HEK293 (cell line): ENCODE data around the gene BRINP2.

ENCODE experiments used
- CTCF ChIA-PET: fragments of 350-600 bp; formaldehyde crosslinking; extraction: SDS; loops from one replicate; lab custom pipeline; 2021; ENCODE audit warnings: antibody characterized with exemption; lab: Yijun Ruan, JAX
- POLR2A ChIA-PET: fragments of 300-600 bp; formaldehyde crosslinking; extraction: SDS; loops from one replicate; lab custom pipeline; 2020; ENCODE audit warnings: antibody characterized with exemption, inconsistent platforms; lab: Yijun Ruan, JAX
- H3K27ac ChIP-seq: fragments of 200-500 bp; sonication (Bioruptor generic); 2 replicates; pipeline ENCODE4 v1.5.1; 2014; ENCODE audit warnings: low read depth, low read length, control low read depth, inconsistent platforms; ENCODE audit errors: extremely low read depth
- H3K36me3 ChIP-seq, 2 experiments: fragments of 200-500 bp in 1 of 2; sonication (Bioruptor generic) in 1 of 2; 1 replicate in 1 of 2; 2 replicates in 1 of 2; pipeline ENCODE4 v1.5.1; 2014 to 2017; ENCODE audit warnings: inconsistent platforms in 2 of 2, low read length in 2 of 2; ENCODE audit not compliant: control insufficient read depth in 2 of 2, insufficient read depth in 1 of 2
- H3K4me1 ChIP-seq: fragments of 200-500 bp; sonication (Bioruptor generic); 2 replicates; pipeline ENCODE4 v1.5.1; 2014; ENCODE audit warnings: mild to moderate bottlenecking, low read length, inconsistent platforms; ENCODE audit not compliant: control insufficient read depth, insufficient read depth
- H3K4me3 ChIP-seq: 2 replicates; pipeline ENCODE4 v1.5.1; 2011; ENCODE audit warnings: low read depth, mild to moderate bottlenecking, control low read depth, low read length, moderate library complexity
- H3K9me3 ChIP-seq: fragments of 200-500 bp; sonication (Bioruptor generic); 2 replicates; pipeline ENCODE4 v1.5.1; 2014; ENCODE audit warnings: low read depth, low read length, inconsistent platforms; ENCODE audit not compliant: control insufficient read depth, insufficient read depth
- CTCF ChIP-seq: fragments of 450-650 bp; formaldehyde crosslinking; IDR thresholded peaks from 2 replicates; pipeline ENCODE4 v1.5.1; 2016; ENCODE audit warnings: missing biosample characterization, missing genetic modification characterization
- FEZF1 ChIP-seq: fragments of 450-650 bp; formaldehyde crosslinking; IDR thresholded peaks from 2 replicates; pipeline ENCODE4 v1.5.1; 2016; ENCODE audit warnings: missing biosample characterization, missing genetic modification characterization
- HIC1 ChIP-seq: fragments of 450-650 bp; formaldehyde crosslinking; IDR thresholded peaks from 2 replicates; pipeline ENCODE4 v1.5.1; 2016; ENCODE audit warnings: missing biosample characterization, missing genetic modification characterization
- KLF16 ChIP-seq: fragments of 450-650 bp; formaldehyde crosslinking; IDR thresholded peaks from 2 replicates; pipeline ENCODE4 v1.5.1; 2017; ENCODE audit warnings: missing biosample characterization, missing genetic modification characterization
- KLF8 ChIP-seq: fragments of 450-650 bp; formaldehyde crosslinking; IDR thresholded peaks from 2 replicates; pipeline ENCODE4 v1.5.1; 2016; ENCODE audit warnings: missing biosample characterization, missing genetic modification characterization
- MYNN ChIP-seq: fragments of 450-650 bp; formaldehyde crosslinking; IDR thresholded peaks from 2 replicates; pipeline ENCODE4 v1.5.1; 2016; ENCODE audit warnings: missing biosample characterization, missing genetic modification characterization, borderline replicate concordance
- ZNF138 ChIP-seq: fragments of 450-650 bp; formaldehyde crosslinking; IDR thresholded peaks from 2 replicates; pipeline ENCODE4 v1.5.1; 2016; ENCODE audit warnings: missing biosample characterization, missing genetic modification characterization, borderline replicate concordance
- ZNF174 ChIP-seq: fragments of 450-650 bp; formaldehyde crosslinking; IDR thresholded peaks from 2 replicates; pipeline ENCODE4 v1.5.0; 2017; ENCODE audit warnings: missing biosample characterization, mild to moderate bottlenecking, missing genetic modification characterization
- ZNF292 ChIP-seq: fragments of 450-650 bp; formaldehyde crosslinking; IDR thresholded peaks from 2 replicates; pipeline ENCODE4 v1.5.1; 2016; ENCODE audit warnings: low read depth, missing biosample characterization, missing genetic modification characterization, borderline replicate concordance
- ZNF391 ChIP-seq: fragments of 450-650 bp; formaldehyde crosslinking; IDR thresholded peaks from 2 replicates; pipeline ENCODE4 v1.5.1; 2016; ENCODE audit warnings: low read depth, missing biosample characterization, missing genetic modification characterization, borderline replicate concordance
- ZNF510 ChIP-seq: fragments of 450-650 bp; formaldehyde crosslinking; IDR thresholded peaks from 2 replicates; pipeline ENCODE4 v1.5.1; 2018; ENCODE audit warnings: mild to moderate bottlenecking, missing genetic modification characterization, missing biosample characterization; ENCODE audit not compliant: insufficient replicate concordance
- ZNF544 ChIP-seq: fragments of 450-650 bp; formaldehyde crosslinking; IDR thresholded peaks from 2 replicates; pipeline ENCODE4 v1.5.0; 2017; ENCODE audit warnings: missing biosample characterization, missing genetic modification characterization
- ZNF571 ChIP-seq: fragments of 450-650 bp; formaldehyde crosslinking; IDR thresholded peaks from 2 replicates; pipeline ENCODE4 v1.5.0; 2017; ENCODE audit warnings: missing biosample characterization, missing genetic modification characterization
- ZNF610 ChIP-seq: fragments of 450-650 bp; formaldehyde crosslinking; IDR thresholded peaks from 2 replicates; pipeline ENCODE4 v1.5.1; 2016; ENCODE audit warnings: missing biosample characterization, missing genetic modification characterization, borderline replicate concordance
- ZNF747 ChIP-seq: fragments of 450-650 bp; formaldehyde crosslinking; IDR thresholded peaks from 2 replicates; pipeline ENCODE4 v1.5.1; 2016; ENCODE audit warnings: missing biosample characterization, missing genetic modification characterization
- ZNF791 ChIP-seq: fragments of 450-650 bp; formaldehyde crosslinking; IDR thresholded peaks from 2 replicates; pipeline ENCODE4 v1.5.1; 2016; ENCODE audit warnings: missing biosample characterization, missing genetic modification characterization
- ZSCAN18 ChIP-seq: fragments of 450-650 bp; formaldehyde crosslinking; IDR thresholded peaks from 2 replicates; pipeline ENCODE4 v1.5.1; 2016; ENCODE audit warnings: missing biosample characterization, missing genetic modification characterization
- TF ChIP-seq, protein P1 (sequence below): fragments of 450-650 bp; formaldehyde crosslinking; IDR thresholded peaks from 2 replicates; pipeline ENCODE4 v1.5.1; 2016; ENCODE audit warnings: missing biosample characterization, missing genetic modification characterization

BRINP2 gene

GRCh38 chr1:177238967-177239366 lies 68.2 kb downstream of the BRINP2 start:
- CTCF ChIA-PET: interaction anchor here (0.7 kb wide), 1 partner anchor 162 kb away, joined by 4 read pairs; no protein-coding TSS in a partner anchor

GRCh38 chr1:177239792-177240191 lies 69.0 kb downstream of the BRINP2 start:
- no peak for TF ChIP-seq MYNN (tag by site-specific recombination)
- TF ChIP-seq, protein P1, sequence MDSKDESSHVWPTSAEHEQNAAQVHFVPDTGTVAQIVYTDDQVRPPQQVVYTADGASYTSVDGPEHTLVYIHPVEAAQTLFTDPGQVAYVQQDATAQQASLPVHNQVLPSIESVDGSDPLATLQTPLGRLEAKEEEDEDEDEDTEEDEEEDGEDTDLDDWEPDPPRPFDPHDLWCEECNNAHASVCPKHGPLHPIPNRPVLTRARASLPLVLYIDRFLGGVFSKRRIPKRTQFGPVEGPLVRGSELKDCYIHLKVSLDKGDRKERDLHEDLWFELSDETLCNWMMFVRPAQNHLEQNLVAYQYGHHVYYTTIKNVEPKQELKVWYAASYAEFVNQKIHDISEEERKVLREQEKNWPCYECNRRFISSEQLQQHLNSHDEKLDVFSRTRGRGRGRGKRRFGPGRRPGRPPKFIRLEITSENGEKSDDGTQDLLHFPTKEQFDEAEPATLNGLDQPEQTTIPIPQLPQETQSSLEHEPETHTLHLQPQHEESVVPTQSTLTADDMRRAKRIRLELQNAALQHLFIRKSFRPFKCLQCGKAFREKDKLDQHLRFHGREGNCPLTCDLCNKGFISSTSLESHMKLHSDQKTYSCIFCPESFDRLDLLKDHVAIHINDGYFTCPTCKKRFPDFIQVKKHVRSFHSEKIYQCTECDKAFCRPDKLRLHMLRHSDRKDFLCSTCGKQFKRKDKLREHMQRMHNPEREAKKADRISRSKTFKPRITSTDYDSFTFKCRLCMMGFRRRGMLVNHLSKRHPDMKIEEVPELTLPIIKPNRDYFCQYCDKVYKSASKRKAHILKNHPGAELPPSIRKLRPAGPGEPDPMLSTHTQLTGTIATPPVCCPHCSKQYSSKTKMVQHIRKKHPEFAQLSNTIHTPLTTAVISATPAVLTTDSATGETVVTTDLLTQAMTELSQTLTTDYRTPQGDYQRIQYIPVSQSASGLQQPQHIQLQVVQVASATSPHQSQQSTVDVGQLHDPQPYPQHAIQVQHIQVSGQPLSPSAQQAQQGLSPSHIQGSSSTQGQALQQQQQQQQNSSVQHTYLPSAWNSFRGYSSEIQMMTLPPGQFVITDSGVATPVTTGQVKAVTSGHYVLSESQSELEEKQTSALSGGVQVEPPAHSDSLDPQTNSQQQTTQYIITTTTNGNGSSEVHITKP: no peak
- no peak for TF ChIP-seq KLF8
- no peak for TF ChIP-seq ZNF571
- no peak for TF ChIP-seq ZNF391 (tag by site-specific recombination)
- TF ChIP-seq ZNF174: no peak
- TF ChIP-seq FEZF1: no peak
- no peak for TF ChIP-seq ZNF510
- TF ChIP-seq ZNF138 (tag by site-specific recombination): no peak
- TF ChIP-seq ZNF544 (tag by site-specific recombination): no peak
- no peak for TF ChIP-seq ZSCAN18 (tag by site-specific recombination)
- TF ChIP-seq ZNF747 (tag by site-specific recombination): no peak
- TF ChIP-seq ZNF610 (tag by site-specific recombination): no peak
- no peak for TF ChIP-seq KLF16 (tag by site-specific recombination)
- no peak for TF ChIP-seq ZNF791
- Histone ChIP-seq H3K36me3 (no peaks in the 10 kb centered on the region), H3K4me1 (no peaks in the 10 kb centered on the region), H3K4me3 (no peak overlapping the region), H3K27ac (no peak overlapping the region), H3K9me3 (no peaks in the 10 kb centered on the region)
- POLR2A ChIA-PET: no interaction called here
- CTCF ChIA-PET: no interaction called here

More at GRCh38 chr1:177238967-177239366, 68.2 kb downstream of the BRINP2 start:
- Histone ChIP-seq H3K9me3 (no peaks in the 10 kb centered on the region), H3K27ac (no peak overlapping the region), H3K4me1 (no peaks in the 10 kb centered on the region), H3K4me3 (no peak overlapping the region), H3K36me3 (no peaks in the 10 kb centered on the region)
- TF ChIP-seq CTCF (tag by site-specific recombination) (no peak), HIC1 (tag by site-specific recombination) (no peak), ZNF292 (tag by site-specific recombination) (no peak)
- POLR2A ChIA-PET: no interaction called here
